ENCODE results near the gene ZFP42.

DNA sequence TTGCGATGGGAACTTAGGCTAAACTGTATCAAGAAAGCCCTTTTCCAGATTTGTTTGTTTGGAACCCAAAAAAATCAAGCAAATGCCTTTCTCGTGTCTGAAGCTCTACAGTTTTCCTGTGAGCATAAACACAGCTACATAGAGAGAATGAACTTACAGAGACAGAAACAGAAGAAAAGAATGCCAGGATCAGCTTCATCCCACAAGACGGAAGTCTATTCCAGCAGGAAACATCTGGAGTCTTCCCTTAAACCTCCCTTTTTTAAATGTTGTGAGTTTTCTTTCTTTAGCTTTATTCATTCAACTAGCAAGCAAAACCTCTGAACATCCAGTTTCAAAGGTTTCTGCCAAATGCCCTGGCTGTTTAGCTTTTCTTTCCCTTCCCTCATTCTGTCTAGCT, 32.6 kb upstream of the ZFP42 start:
- TF ChIP-seq, protein P1, sequence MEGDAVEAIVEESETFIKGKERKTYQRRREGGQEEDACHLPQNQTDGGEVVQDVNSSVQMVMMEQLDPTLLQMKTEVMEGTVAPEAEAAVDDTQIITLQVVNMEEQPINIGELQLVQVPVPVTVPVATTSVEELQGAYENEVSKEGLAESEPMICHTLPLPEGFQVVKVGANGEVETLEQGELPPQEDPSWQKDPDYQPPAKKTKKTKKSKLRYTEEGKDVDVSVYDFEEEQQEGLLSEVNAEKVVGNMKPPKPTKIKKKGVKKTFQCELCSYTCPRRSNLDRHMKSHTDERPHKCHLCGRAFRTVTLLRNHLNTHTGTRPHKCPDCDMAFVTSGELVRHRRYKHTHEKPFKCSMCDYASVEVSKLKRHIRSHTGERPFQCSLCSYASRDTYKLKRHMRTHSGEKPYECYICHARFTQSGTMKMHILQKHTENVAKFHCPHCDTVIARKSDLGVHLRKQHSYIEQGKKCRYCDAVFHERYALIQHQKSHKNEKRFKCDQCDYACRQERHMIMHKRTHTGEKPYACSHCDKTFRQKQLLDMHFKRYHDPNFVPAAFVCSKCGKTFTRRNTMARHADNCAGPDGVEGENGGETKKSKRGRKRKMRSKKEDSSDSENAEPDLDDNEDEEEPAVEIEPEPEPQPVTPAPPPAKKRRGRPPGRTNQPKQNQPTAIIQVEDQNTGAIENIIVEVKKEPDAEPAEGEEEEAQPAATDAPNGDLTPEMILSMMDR (IDR thresholded peaks at IDR 0.05), result no peak
- no peak for TF ChIP-seq POLR2A (IDR thresholded peaks at IDR 0.05)
